ENCODE data around the gene STPG2. TPM values are rescaled to one million over a fixed set of nuclear protein-coding genes. Genes with fewer than 3 reads are reported as not detected.
A peak's percentile ranks its signal among the peaks of the same experiment; 100 is the strongest.

STPG2 gene
- total RNA-seq, 5 donors from 2014 or later (not counting 1 experiment from before 2014, with no cell fraction given): 0.19 to 0.35 (median 0.26) TPM; not detected in 2

DNA sequence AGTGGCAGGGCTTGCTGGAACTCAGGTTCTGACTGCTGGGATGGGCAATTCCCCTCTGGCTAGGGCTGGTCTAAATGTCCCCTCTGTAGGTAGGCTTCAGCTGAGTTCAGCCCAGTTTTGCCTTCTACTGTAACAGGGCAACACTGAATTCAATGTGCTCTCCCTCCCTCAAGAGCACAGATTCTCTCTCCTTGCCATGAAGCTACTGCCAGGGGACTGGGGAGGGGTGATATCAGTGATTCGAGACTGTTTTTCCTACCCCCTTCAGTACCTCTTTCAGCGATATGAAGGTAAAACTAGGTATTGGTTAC lies 23.4 kb upstream of the STPG2 start:
- Mint-ChIP-seq H3K9me3 (no peaks in the 10 kb centered on the region), H3K36me3 (no peaks in the 10 kb centered on the region), H3K27ac (no peak overlapping the region), H3K27me3 (peaks cover 2 to 7% of the 10 kb centered on the region in 2 donors), H3K4me3 (no peak overlapping the region), H3K4me1 (no peaks in the 10 kb centered on the region)
- Histone ChIP-seq H3K36me3 (ENCODE audit: control insufficient read depth in 2 of 2, extremely low read depth in 1 of 2, insufficient read depth in 1 of 2, low read length in 1 of 2) (no peaks in the 10 kb centered on the region), H3K27ac (ENCODE audit: low read length) (no peak overlapping the region), H3K4me1 (ENCODE audit: control insufficient read depth in 1 of 2, extremely low read depth in 1 of 2, insufficient read depth in 2 of 2, low read length in 2 of 2) (no peaks in the 10 kb centered on the region), H3K4me3 (ENCODE audit: control insufficient read depth in 1 of 2, extremely low read depth in 1 of 2, low read length in 1 of 2) (no peak overlapping the region), H3K9me3 (no peaks in the 10 kb centered on the region), H3K27me3 (replicated peaks in 1 of 2; ENCODE audit: control insufficient read depth in 2 of 2, extremely low read depth in 1 of 2, insufficient read depth in 2 of 2, low read length in 1 of 2) (no peaks in the 10 kb centered on the region)
- ChIA-PET CTCF (no interaction called here), POLR2A (no interaction called here)
- WGBS (ENCODE audit: insufficient coverage): no CpG with 5 or more reads among the region's 2 CpGs
- DNase-seq (no peak), ATAC-seq (replicated peaks in 1 of 4) (no peak)

DNA sequence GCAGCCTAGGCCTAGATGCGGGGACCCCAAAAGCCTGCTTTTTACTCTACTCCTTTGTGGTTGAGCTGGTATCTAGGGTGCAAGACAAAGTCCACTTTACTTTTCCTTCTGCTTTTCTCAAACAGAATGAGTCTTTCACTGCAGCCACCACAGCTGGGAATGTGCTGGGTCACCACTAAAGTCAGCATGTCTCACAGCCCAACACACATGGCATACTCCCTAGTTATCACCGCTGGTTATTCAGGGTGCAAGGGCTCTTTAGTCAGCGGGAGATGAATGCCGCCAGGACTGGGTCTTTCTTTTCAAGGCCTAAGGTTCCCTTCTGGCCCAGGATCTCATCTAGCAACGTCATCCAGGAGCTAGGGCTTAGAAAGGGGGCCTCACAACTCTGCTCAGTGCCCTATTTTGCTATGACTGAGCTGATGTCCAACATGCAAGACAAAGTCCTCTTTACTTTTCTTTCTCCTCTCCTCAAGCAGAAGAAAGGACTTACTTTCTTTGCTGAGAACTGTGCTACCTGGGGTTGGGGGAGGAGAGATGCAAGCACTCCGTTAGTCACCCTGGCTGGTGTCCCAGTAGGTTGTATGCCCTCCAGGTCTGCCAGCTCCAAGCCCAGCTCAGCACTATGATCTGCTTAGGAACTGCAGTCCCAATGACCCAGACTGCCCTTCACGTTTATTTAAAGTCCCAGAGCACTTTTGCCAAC lies 22.9 kb upstream of the STPG2 start:
- Histone ChIP-seq H3K36me3 (ENCODE audit: control insufficient read depth in 2 of 2, extremely low read depth in 1 of 2, insufficient read depth in 1 of 2, low read length in 1 of 2) (no peaks in the 10 kb centered on the region), H3K9me3 (no peaks in the 10 kb centered on the region), H3K27ac (ENCODE audit: low read length) (no peak overlapping the region), H3K4me3 (ENCODE audit: control insufficient read depth in 1 of 2, extremely low read depth in 1 of 2, low read length in 1 of 2) (no peak overlapping the region), H3K27me3 (replicated peaks in 1 of 2; ENCODE audit: control insufficient read depth in 2 of 2, extremely low read depth in 1 of 2, insufficient read depth in 2 of 2, low read length in 1 of 2) (no peaks in the 10 kb centered on the region), H3K4me1 (ENCODE audit: control insufficient read depth in 1 of 2, extremely low read depth in 1 of 2, insufficient read depth in 2 of 2, low read length in 2 of 2) (no peaks in the 10 kb centered on the region)
- Mint-ChIP-seq H3K4me3 (no peak overlapping the region), H3K4me1 (no peaks in the 10 kb centered on the region), H3K27ac (no peak overlapping the region), H3K36me3 (no peaks in the 10 kb centered on the region), H3K27me3 (peaks cover 2 to 7% of the 10 kb centered on the region in 2 donors), H3K9me3 (no peaks in the 10 kb centered on the region)
- 80% methylated on average over 5 of the region's 7 CpGs for WGBS (ENCODE audit: insufficient coverage)
- DNase-seq (no peak), ATAC-seq (replicated peaks in 1 of 4) (no peak)
- CTCF ChIA-PET: interaction anchor here in 1 of 2 donors (0.7 kb wide), 1 partner anchor 733 kb away, joined by 3 read pairs; no protein-coding TSS in a partner anchor
- POLR2A ChIA-PET: no interaction called here

DNA sequence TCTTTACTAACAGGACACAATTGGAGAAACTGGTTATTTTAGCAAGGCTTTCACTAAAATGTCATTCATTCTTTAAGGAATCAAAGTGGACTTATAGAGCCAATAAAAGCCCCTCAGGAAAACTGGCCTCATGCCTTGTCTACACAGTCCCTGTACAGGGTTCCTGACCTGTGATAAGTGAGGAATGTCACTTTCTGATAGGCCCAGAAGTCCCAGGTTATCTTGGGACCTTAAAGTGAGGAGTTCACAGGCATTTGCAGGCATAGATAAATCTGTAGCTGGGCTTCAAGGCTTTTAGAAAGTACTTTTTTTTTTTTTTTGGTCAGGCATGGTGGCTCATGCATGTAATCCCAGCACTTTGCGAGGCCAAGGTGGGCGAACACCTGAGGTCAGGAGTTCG lies 19.4 kb upstream of the STPG2 start:
- H3K27me3 ChIP-seq (replicated peaks in 1 of 2; ENCODE audit: control insufficient read depth in 2 of 2, extremely low read depth in 1 of 2, insufficient read depth in 2 of 2, low read length in 1 of 2): no peaks in the 10 kb centered on the region
- peaks cover 1 to 3% of the 10 kb centered on the region in 2 donors for H3K27me3 Mint-ChIP-seq
- H3K36me3 Mint-ChIP-seq: no peaks in the 10 kb centered on the region
- no peak for DNase-seq
- no peaks in the 10 kb centered on the region for H3K4me1 Mint-ChIP-seq
- ATAC-seq (replicated peaks in 1 of 4): no peak
- H3K4me3 Mint-ChIP-seq: no peak overlapping the region
- no peaks in the 10 kb centered on the region for H3K36me3 ChIP-seq (ENCODE audit: control insufficient read depth in 2 of 2, extremely low read depth in 1 of 2, insufficient read depth in 1 of 2, low read length in 1 of 2)
- no peak overlapping the region for H3K4me3 ChIP-seq (ENCODE audit: control insufficient read depth in 1 of 2, extremely low read depth in 1 of 2, low read length in 1 of 2)
- H3K4me1 ChIP-seq (ENCODE audit: control insufficient read depth in 1 of 2, extremely low read depth in 1 of 2, insufficient read depth in 2 of 2, low read length in 2 of 2): no peaks in the 10 kb centered on the region
- H3K27ac ChIP-seq (ENCODE audit: low read length): no peak overlapping the region
- H3K9me3 ChIP-seq: no peaks in the 10 kb centered on the region
- no CpG with 5 or more reads among the region's 3 CpGs for WGBS (ENCODE audit: insufficient coverage)
- ChIA-PET CTCF (interaction anchor here in 1 of 2 donors (0.5 to 1.0 kb wide), 2 partner anchors 13 to 20 kb away, joined by 3 to 4 read pairs; partner anchors contain the start of gene STPG2), POLR2A (interaction anchor here in 1 of 2 donors (0.6 kb wide), 1 partner anchor 1112 kb away, joined by 6 read pairs; no protein-coding TSS in a partner anchor)
- H3K27ac Mint-ChIP-seq: no peak overlapping the region
- H3K9me3 Mint-ChIP-seq: no peaks in the 10 kb centered on the region

DNA sequence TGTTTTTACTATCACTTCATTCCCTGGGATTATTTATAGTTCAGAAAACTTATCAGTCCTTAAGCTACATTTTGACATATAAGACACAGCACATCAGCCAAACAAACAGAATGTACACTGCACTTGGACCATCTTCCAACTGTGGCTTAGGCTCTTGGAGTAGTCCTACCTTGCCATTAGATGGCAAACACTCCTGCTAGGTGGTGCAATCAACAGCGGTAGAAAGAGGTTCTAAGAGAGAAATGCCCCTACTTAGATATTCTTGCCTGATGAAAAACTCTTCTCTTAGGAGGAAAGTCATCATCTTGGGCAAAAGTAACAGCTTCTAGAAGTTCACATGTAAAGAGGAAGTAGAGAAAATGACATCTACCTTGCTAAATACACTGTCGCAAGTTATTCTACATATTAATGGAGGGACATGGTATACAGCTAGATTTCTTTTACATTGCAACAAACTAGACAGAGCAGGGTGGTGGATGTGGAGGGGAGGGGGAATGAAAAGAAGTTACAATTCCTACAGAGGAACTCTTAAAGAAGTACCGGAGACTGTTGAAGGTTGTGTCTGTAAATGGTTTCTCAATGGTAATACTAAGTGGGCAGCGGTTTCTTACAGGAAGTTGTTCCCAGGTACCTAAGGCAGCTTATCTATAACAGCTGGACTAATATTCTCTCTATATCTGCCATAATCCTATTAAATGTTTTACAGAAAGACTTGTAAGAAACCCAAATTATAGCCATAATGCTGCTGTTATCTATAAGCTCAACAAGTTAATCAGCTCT lies 8.1 kb upstream of the STPG2 start:
- no CpG with 5 or more reads among the region's 4 CpGs for WGBS (ENCODE audit: insufficient coverage)
- Mint-ChIP-seq H3K9me3 (no peaks in the 10 kb centered on the region), H3K27ac (no peak overlapping the region)

DNA sequence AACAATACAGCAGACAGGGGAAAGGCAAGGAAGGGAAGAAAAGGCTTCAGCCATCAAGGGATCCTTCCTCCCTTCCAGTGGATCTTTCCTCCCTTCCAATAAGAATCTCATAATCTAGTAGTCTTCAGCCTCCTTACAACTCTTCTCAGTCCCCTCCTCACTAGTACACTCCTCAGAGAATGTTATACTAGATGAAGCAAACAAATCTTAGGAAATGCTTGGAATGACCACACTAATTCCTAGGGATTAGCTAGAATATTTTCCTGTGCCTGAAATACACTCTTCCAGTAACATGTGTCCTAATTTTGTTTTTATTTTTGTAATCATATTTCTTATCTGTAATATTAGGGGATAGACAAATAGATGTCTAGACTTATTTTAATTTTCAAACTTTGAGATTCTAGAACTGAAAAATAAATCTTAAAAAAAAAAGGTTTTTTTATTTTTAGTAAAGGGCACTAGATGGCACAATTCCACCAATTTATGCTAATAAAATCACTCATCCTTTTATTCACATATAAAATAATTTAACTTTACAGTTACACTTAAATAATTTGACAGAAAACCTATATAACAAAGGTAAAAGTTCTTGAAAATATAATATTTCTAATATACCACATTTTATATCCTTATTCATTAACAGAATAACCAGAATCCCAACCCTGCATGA lies 7.0 kb upstream of the STPG2 start:
- no peak overlapping the region for H3K4me3 Mint-ChIP-seq
- Histone ChIP-seq H3K9me3 (no peaks in the 10 kb centered on the region), H3K4me3 (ENCODE audit: control insufficient read depth in 1 of 2, extremely low read depth in 1 of 2, low read length in 1 of 2) (no peak overlapping the region), H3K36me3 (ENCODE audit: control insufficient read depth in 2 of 2, extremely low read depth in 1 of 2, insufficient read depth in 1 of 2, low read length in 1 of 2) (no peaks in the 10 kb centered on the region), H3K4me1 (ENCODE audit: control insufficient read depth in 1 of 2, extremely low read depth in 1 of 2, insufficient read depth in 2 of 2, low read length in 2 of 2) (no peaks in the 10 kb centered on the region), H3K27ac (ENCODE audit: low read length) (no peak overlapping the region), H3K27me3 (replicated peaks in 1 of 2; ENCODE audit: control insufficient read depth in 2 of 2, extremely low read depth in 1 of 2, insufficient read depth in 2 of 2, low read length in 1 of 2) (no peaks in the 10 kb centered on the region)
- no peak overlapping the region for H3K27ac Mint-ChIP-seq
- ChIA-PET CTCF (interaction anchor here (0.6 to 2.7 kb wide), 7 partner anchors 7 to 906 kb away, joined by 3 to 8 read pairs (median 3); partner anchors contain the start of gene STPG2 (in 1 of the 2)), POLR2A (no interaction called here)
- no peaks in the 10 kb centered on the region for H3K9me3 Mint-ChIP-seq
- ATAC-seq (replicated peaks in 1 of 4) (no peak), DNase-seq (peak in 1 of 35 experiments; percentile 29)
- no peaks in the 10 kb centered on the region for H3K36me3 Mint-ChIP-seq
- peaks cover 5 to 11% (median 7%) of the 10 kb centered on the region in 3 donors for H3K4me1 Mint-ChIP-seq
- no peaks in the 10 kb centered on the region for H3K27me3 Mint-ChIP-seq

More for the DNA sequence above, 8.1 kb upstream of the STPG2 start:
- Mint-ChIP-seq H3K4me1 (peaks cover 5 to 11% (median 7%) of the 10 kb centered on the region in 3 donors), H3K27me3 (no peaks in the 10 kb centered on the region), H3K36me3 (no peaks in the 10 kb centered on the region), H3K4me3 (no peak overlapping the region)
- no peak overlapping the region for H3K4me3 ChIP-seq (ENCODE audit: control insufficient read depth in 1 of 2, extremely low read depth in 1 of 2, low read length in 1 of 2)
- no peak for ATAC-seq (replicated peaks in 1 of 4)
- H3K9me3 ChIP-seq: no peaks in the 10 kb centered on the region
- CTCF ChIA-PET: interaction anchor here (0.6 to 2.7 kb wide), 8 partner anchors 8 to 1255 kb away, joined by 3 to 8 read pairs (median 4); partner anchors contain the start of gene STPG2 (in 2 of the 2)
- no peaks in the 10 kb centered on the region for H3K36me3 ChIP-seq (ENCODE audit: control insufficient read depth in 2 of 2, extremely low read depth in 1 of 2, insufficient read depth in 1 of 2, low read length in 1 of 2)
- no peaks in the 10 kb centered on the region for H3K27me3 ChIP-seq (replicated peaks in 1 of 2; ENCODE audit: control insufficient read depth in 2 of 2, extremely low read depth in 1 of 2, insufficient read depth in 2 of 2, low read length in 1 of 2)
- no peak overlapping the region for H3K27ac ChIP-seq (ENCODE audit: low read length)
- no peaks in the 10 kb centered on the region for H3K4me1 ChIP-seq (ENCODE audit: control insufficient read depth in 1 of 2, extremely low read depth in 1 of 2, insufficient read depth in 2 of 2, low read length in 2 of 2)
- no peak for DNase-seq
- POLR2A ChIA-PET: no interaction called here

DNA sequence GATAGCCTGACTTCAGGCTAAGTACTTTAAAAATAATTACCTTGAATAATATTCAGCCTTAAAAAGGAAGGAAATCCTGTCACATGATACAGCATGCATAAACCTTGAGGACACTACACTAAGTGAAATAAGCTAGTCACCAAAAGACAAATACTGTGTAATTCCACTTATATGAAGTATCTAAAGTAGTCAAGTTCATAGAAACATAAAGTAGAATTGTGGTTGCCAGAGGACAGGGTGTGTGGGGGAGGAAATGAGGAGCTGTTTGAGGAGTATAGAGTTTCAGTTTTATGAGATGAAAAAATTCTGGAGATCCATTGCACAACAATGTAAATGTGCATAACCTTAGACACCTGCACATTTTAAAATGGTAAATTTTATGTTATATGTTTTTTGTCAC lies 5.6 kb upstream of the STPG2 start:
- Mint-ChIP-seq H3K4me3 (no peak overlapping the region), H3K36me3 (no peaks in the 10 kb centered on the region), H3K4me1 (peaks cover 6 to 12% (median 12%) of the 10 kb centered on the region in 3 donors), H3K27me3 (no peaks in the 10 kb centered on the region), H3K27ac (peak overlapping the region in 1 of 2 donors; percentile 31), H3K9me3 (no peaks in the 10 kb centered on the region)
- Histone ChIP-seq H3K36me3 (ENCODE audit: control insufficient read depth in 2 of 2, extremely low read depth in 1 of 2, insufficient read depth in 1 of 2, low read length in 1 of 2) (no peaks in the 10 kb centered on the region), H3K27ac (ENCODE audit: low read length) (no peak overlapping the region), H3K9me3 (no peaks in the 10 kb centered on the region), H3K4me1 (ENCODE audit: control insufficient read depth in 1 of 2, extremely low read depth in 1 of 2, insufficient read depth in 2 of 2, low read length in 2 of 2) (peaks cover 0 to 2% of the 10 kb centered on the region in 2 experiments), H3K4me3 (ENCODE audit: control insufficient read depth in 1 of 2, extremely low read depth in 1 of 2, low read length in 1 of 2) (no peak overlapping the region), H3K27me3 (replicated peaks in 1 of 2; ENCODE audit: control insufficient read depth in 2 of 2, extremely low read depth in 1 of 2, insufficient read depth in 2 of 2, low read length in 1 of 2) (no peaks in the 10 kb centered on the region)
- DNase-seq: no peak
- ChIA-PET CTCF (interaction anchor here (0.6 to 1.2 kb wide), 6 partner anchors 36 to 1798 kb away, joined by 3 to 6 read pairs (median 4); no protein-coding TSS in a partner anchor), POLR2A (interaction anchor here in 1 of 2 donors (0.7 kb wide), 1 partner anchor 778 kb away, joined by 3 read pairs; no protein-coding TSS in a partner anchor)
- ATAC-seq (replicated peaks in 1 of 4): peak in 2 of 4 experiments; percentile 9 to 59

Data from T-cell (primary cell).